GM12865 (cell line): ENCODE data around the gene IGF2.

Experiments used
- DNase-seq: peaks from one replicate; pipeline ENCODE4 v3.0.0; 2010; ENCODE audit warnings: low read depth
- H3K4me3 ChIP-seq: 2 replicates; pipeline ENCODE4 v1.5.1; 2011; ENCODE audit warnings: mild to moderate bottlenecking, low read depth, low read length, control low read depth
- TF ChIP-seq, protein P1 (sequence below): IDR thresholded peaks from 2 replicates; pipeline ENCODE4 v1.5.1; 2011; ENCODE audit warnings: low read length, control low read depth, low read depth, inconsistent platforms; ENCODE audit not compliant: insufficient read depth; ENCODE audit errors: missing control alignments

Gene IGF2

DNA sequence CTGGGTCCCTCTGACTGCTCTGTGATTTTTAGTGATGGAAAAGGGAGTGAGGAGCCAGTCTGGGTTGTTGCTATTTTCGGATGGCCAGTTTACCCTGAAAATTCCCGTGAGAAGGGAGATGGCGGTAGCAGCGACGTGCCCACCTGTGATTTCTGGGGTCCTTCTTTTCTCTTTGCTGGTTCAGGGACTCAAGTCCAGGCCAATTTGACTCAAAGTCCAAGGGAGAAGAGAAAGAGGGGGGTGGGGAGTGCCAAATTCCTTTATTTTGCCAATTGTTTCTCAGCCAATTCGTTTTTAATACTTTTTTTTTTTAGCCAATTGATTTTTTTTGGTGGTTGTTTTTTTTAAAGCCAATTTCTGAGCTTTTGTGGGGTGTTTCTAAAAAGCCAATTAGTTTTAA, 6.9 kb downstream of the IGF2 start:
- no peak for DNase-seq
- no peak overlapping the region for H3K4me3 ChIP-seq
- TF ChIP-seq, protein P1, sequence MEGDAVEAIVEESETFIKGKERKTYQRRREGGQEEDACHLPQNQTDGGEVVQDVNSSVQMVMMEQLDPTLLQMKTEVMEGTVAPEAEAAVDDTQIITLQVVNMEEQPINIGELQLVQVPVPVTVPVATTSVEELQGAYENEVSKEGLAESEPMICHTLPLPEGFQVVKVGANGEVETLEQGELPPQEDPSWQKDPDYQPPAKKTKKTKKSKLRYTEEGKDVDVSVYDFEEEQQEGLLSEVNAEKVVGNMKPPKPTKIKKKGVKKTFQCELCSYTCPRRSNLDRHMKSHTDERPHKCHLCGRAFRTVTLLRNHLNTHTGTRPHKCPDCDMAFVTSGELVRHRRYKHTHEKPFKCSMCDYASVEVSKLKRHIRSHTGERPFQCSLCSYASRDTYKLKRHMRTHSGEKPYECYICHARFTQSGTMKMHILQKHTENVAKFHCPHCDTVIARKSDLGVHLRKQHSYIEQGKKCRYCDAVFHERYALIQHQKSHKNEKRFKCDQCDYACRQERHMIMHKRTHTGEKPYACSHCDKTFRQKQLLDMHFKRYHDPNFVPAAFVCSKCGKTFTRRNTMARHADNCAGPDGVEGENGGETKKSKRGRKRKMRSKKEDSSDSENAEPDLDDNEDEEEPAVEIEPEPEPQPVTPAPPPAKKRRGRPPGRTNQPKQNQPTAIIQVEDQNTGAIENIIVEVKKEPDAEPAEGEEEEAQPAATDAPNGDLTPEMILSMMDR, result no peak

DNA sequence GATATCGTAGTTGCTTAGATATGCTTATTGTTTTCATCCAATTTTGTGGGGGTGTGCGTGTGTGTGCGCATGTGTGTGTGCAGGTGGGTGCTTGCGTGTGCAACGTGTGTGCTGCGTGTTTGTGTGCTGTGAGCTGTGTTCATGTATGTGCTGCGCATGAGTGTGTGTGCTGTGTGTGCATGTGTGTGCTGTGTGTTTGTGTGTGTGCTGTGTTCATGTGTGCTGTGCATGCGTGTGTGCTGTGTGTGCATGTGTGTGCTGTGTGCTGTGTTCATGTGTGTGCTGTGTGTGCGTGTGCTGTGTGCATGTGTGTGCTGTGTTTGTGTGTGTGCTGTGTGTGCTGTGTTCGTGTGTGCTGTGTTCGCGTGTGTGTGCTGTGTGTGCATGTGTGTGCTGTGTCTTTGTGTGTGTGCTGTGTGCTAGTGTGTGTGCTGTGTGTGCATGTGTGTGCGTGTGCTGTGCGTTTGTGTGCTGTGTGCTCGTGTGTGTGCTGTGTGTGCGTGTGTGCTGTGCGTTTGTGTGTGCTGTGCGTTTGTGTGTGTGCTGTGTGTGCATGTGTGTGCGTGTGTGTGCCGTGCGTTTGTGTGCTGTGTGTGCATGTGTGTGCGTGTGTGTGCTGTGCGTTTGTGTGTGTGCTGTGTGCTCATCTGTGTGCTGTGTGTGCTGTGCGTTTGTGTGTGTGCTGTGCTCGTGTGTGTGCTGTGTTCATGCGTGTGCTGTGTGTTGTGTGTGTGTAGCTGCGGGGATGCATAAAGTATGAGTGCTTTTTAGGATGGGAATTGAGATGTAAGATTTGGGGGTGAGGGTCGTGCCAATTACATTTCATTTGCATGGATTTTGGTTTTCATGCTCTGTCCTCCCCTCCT, 7.6 kb downstream of the IGF2 start:
- no peak for DNase-seq
- TF ChIP-seq, protein P1, result no peak
- H3K4me3 ChIP-seq, result no peak overlapping the region

GRCh38 chr11:2130881-2131352, 8.3 kb downstream of the IGF2 start:
- H3K4me3 ChIP-seq, result no peak overlapping the region
- no peak for DNase-seq
- TF ChIP-seq, protein P1, result no peak

- no peak overlapping the region for H3K4me3 ChIP-seq
- TF ChIP-seq, protein P1, result no peak
- DNase-seq, result no peak
These were observed 9.4 kb downstream of the IGF2 start for GRCh38 chr11:2129699-2130366.

- no peak for DNase-seq
- TF ChIP-seq, protein P1, result no peak
These were observed 9.9 kb downstream of the IGF2 start for GRCh38 chr11:2129308-2129698.

DNA sequence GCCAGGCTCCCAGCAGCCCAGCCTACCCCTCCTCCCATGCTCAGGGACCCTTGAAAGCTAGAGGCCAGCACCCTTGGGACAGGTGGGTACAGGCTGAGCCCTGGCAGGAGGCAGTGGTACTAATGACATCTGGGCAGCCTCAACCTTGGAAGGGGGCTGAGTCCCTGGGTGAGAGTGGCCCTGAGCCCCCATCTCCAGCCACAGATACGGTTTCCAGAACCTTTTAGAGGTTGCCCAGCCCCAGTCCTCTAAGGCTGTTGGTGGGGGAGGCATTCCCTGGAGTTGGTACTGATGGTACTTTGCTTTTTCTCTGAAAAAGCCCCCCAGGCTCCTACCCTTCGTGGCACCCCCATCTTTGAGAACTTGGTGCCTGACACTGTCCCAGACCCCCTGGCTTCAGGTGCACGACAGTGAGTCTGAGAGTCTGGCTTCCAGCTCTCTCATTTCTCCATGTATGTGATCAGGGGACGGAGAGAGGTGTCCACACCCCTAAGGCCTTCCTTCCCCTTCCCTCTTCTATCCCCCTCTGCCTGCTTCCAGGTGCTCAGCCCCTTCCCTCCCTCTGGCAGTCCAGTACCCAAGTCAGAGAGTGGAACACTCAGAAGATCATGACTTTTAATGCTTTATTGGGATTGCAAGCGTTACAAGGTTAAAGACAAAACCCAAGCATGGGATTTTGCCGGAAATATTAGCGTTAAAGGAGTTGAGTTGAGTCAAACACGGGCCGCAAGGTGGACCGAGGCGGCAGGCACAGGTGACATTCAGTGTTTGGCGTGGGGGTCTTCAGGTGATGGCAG, 10.5 kb downstream of the IGF2 start:
- no peak overlapping the region for H3K4me3 ChIP-seq
- DNase-seq, result no peak
- TF ChIP-seq, protein P1, result no peak

More at GRCh38 chr11:2129308-2129698, 9.9 kb downstream of the IGF2 start:
- H3K4me3 ChIP-seq, result no peak overlapping the region
